Mesothelial cell of epicardium (in vitro differentiated cells): Measurements from ENCODE around the gene RNF135. TPM values are rescaled to one million over a fixed set of nuclear protein-coding genes. Genes with fewer than 3 reads are reported as not detected.
"Not testable (repeated sequence)": the region's sequence is repeated elsewhere in the genome, so short reads cannot be mapped to it uniquely, and the experiment has no call there.

Experiments
- DNase-seq, 2 experiments: peaks; one replicate each; pipeline ENCODE4 v3.0.0; 2021; ENCODE audit warnings: low spot score in 2 of 2; ENCODE audit not compliant: unreplicated experiment in 2 of 2
- H3K27ac Mint-ChIP-seq: 2 replicates; pipeline ENCODE4 v1.8.0; 2021; ENCODE audit warnings: mixed read lengths
- H3K27me3 Mint-ChIP-seq: 2 replicates; pipeline ENCODE4 v1.8.0; 2021; ENCODE audit warnings: low read depth, mixed read lengths
- H3K36me3 Mint-ChIP-seq: 2 replicates; pipeline ENCODE4 v1.8.0; 2021; ENCODE audit warnings: mixed read lengths
- H3K4me1 Mint-ChIP-seq: 2 replicates; pipeline ENCODE4 v1.8.0; 2021; ENCODE audit warnings: mixed read lengths
- H3K4me3 Mint-ChIP-seq: 2 replicates; pipeline ENCODE4 v1.8.0; 2021; ENCODE audit warnings: mild to moderate bottlenecking, moderate library complexity, mixed read lengths
- H3K9me3 Mint-ChIP-seq: 2 replicates; pipeline ENCODE4 v1.8.0; 2021; ENCODE audit warnings: mixed read lengths
- CTCF ChIP-seq: fragments of 200-600 bp; sonication (generic); IDR thresholded peaks from one replicate; pipeline ENCODE4 v1.5.0; 2021; ENCODE audit warnings: antibody characterized with exemption; ENCODE audit not compliant: unreplicated experiment
- total RNA-seq: library from RNA; stranded (reverse); gene quantifications from 3 replicates; pipeline ENCODE4 v1.2.1, GENCODE V29; 2021

The RNF135 gene
- total RNA-seq, 1 donor from 2014 or later = 15.4 TPM

GRCh38 chr17:30927756-30928155, 43.1 kb upstream of the RNF135 start:
- no peak overlapping the region for H3K27ac Mint-ChIP-seq
- no peaks in the 10 kb centered on the region for H3K9me3 Mint-ChIP-seq
- H3K4me3 Mint-ChIP-seq = no peak overlapping the region
- H3K27me3 Mint-ChIP-seq = peaks cover 44% of the 10 kb centered on the region
- TF ChIP-seq CTCF = no peak
- H3K4me1 Mint-ChIP-seq = peaks cover 2% of the 10 kb centered on the region
- no peaks in the 10 kb centered on the region for H3K36me3 Mint-ChIP-seq
- no peak for DNase-seq

GRCh38 chr17:30928584-30928983, 42.3 kb upstream of the RNF135 start:
- no peaks in the 10 kb centered on the region for H3K36me3 Mint-ChIP-seq
- no peak overlapping the region for H3K27ac Mint-ChIP-seq
- H3K4me3 Mint-ChIP-seq = no peak overlapping the region
- peaks cover 36% of the 10 kb centered on the region for H3K27me3 Mint-ChIP-seq
- H3K4me1 Mint-ChIP-seq = no peaks in the 10 kb centered on the region
- DNase-seq = no peak
- H3K9me3 Mint-ChIP-seq = no peaks in the 10 kb centered on the region
- TF ChIP-seq CTCF = no peak

- DNase-seq = no peak
- TF ChIP-seq CTCF = no peak
- Mint-ChIP-seq H3K27me3 (peaks cover 30% of the 10 kb centered on the region), H3K9me3 (no peaks in the 10 kb centered on the region), H3K4me1 (no peaks in the 10 kb centered on the region), H3K36me3 (no peaks in the 10 kb centered on the region), H3K4me3 (no peak overlapping the region), H3K27ac (no peak overlapping the region)
These were observed 41.7 kb upstream of the RNF135 start for GRCh38 chr17:30929081-30929633.

DNA sequence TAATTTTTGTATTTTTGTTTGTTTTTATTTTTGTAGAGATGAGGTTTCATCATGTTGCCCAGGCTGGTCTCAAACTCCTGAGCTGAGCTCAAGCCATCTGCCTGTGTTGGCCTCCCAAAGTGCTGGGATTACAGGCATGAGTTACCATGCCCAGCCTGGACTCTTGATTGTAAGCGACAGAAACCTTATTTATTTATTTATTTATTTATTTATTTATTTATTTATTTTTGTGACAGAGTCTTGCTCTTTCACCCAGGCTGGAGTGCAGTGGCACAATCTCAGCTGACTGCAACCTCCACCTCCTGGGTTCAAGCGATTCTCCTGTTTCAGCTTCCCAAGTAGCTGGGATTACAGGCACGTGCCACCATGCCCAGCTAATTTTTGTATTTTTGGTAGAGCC, 41.0 kb upstream of the RNF135 start:
- H3K9me3 Mint-ChIP-seq, H3K36me3 Mint-ChIP-seq, H3K27ac Mint-ChIP-seq, H3K4me3 Mint-ChIP-seq, H3K4me1 Mint-ChIP-seq, DNase-seq: not testable (repeated sequence)
- H3K27me3 Mint-ChIP-seq = peaks cover 26% of the 10 kb centered on the region

DNA sequence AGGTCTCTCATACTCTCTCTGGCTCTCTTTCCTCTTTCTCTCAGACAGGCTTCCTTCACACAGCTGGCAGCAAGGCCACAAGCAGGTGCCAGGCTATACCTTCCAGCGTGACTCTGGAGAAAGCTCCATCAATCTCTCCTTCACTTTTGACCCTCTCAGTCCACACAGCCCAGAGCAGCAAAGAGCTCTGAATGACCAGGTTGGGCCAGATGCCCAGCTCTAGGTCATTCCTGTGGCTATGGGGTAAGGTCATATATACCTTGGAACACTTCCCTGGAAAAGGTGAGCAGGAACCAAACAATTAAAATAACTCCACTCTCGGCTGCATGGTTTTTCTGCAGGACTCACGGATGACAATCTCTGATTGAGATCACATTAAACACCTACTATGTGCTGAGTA, 40.3 kb upstream of the RNF135 start:
- no peak for TF ChIP-seq CTCF
- H3K27ac Mint-ChIP-seq = no peak overlapping the region
- DNase-seq = no peak
- no peaks in the 10 kb centered on the region for H3K9me3 Mint-ChIP-seq
- no peak overlapping the region for H3K4me3 Mint-ChIP-seq
- no peaks in the 10 kb centered on the region for H3K4me1 Mint-ChIP-seq
- no peaks in the 10 kb centered on the region for H3K36me3 Mint-ChIP-seq
- H3K27me3 Mint-ChIP-seq = peaks cover 24% of the 10 kb centered on the region

DNA sequence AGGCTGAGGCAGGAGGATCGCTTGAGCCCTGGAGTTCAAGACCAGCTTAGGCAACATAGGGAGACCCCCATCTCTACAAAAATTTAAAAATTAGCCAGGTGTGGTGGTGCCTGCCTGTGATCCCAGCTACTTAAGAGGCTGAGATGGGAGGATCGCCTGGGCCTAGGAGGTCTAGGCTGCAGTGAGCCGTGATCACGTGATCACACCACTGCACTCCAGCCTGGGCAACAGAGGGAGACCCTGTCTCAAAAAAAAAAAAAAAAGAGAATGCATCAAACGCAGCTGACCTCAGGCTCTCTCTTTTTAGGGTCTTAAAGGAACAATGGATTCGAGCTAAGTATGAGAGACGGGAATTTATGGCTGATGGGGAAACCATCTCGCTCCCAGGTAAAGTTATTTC, 39.3 kb upstream of the RNF135 start:
- H3K9me3 Mint-ChIP-seq, H3K4me3 Mint-ChIP-seq, H3K4me1 Mint-ChIP-seq, DNase-seq, H3K36me3 Mint-ChIP-seq, H3K27ac Mint-ChIP-seq: not testable (repeated sequence)
- peaks cover 14% of the 10 kb centered on the region for H3K27me3 Mint-ChIP-seq

DNA sequence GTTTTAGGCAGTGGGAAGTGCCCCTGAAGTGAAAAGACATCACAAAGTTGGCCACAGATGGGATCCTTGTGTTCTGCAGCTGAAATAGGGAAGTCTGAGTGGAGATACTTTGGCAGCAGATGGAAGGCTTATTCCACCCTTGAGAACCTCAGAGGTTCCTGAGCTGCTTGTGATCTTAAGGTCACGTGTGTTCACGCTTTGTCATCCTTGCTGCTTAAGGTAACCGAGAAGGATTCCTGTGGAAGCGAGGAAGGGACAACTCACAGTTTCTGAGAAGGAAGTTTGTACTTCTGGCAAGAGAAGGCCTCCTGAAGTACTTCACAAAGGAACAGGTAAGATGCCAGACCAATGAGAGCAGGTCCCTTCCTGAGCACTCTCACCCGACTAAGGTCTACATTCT, 36.9 kb upstream of the RNF135 start:
- no peaks in the 10 kb centered on the region for H3K9me3 Mint-ChIP-seq
- H3K4me3 Mint-ChIP-seq = no peak overlapping the region
- DNase-seq = no peak
- peaks cover 5% of the 10 kb centered on the region for H3K27me3 Mint-ChIP-seq
- no peak overlapping the region for H3K27ac Mint-ChIP-seq
- H3K4me1 Mint-ChIP-seq = no peaks in the 10 kb centered on the region
- TF ChIP-seq CTCF = no peak
- no peaks in the 10 kb centered on the region for H3K36me3 Mint-ChIP-seq
